ENCODE results near the gene ACKR1.

ACKR1 gene

DNA sequence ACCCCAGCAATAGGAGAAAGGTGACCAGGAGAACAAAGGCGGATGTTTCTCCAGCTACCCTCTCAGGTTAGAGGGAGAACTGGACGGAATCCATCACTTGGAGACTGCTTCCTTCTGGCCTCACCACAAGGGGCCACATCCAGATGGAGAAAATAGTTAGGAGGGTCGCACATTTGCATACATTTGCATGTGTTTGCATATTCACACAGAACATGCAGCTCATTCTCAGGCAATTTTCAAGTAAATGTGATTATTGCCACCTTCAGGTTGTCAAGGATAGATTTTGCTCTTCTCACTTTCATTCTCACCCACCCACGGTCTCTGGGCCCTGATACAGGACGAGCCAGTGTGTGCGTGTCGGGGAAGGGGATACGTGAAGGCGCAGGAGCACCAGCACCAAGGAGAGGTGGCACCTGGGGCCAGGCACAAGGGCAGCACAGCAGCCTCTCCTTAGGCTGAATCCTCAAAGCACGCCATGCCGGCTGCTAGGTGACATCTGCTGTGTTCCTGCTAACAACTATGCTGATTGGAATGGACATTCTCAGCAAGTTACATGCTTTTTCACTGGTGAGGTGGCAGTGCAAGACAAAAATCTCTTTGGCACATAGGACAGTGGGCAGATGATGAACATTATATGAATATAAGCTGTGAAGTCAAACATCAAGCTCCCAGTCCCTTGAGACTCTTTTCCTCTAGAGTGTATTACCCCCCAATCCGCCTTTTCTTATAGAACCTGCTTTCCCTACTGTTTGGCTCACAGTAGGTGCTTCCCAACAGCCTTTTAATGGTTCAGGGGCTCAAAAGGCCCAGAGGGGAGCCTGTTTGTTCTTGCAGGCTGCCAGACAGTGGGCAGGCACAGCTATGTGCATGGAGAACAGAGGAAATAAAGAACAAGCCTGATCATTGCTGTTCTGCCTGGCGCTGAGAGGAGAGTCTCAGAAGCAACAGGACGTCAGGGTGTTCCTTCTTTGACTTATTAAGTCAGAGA, 14.3 kb downstream of the ACKR1 start:
- Histone ChIP-seq H3K36me3 (ENCODE audit: control insufficient read depth in 1 of 2, insufficient read depth in 2 of 2, low read length in 2 of 2) (no peaks in the 10 kb centered on the region), H3K4me1 (ENCODE audit: control insufficient read depth in 1 of 2, insufficient read depth in 2 of 2, low read length in 2 of 2) (no peaks in the 10 kb centered on the region), H3K27me3 (ENCODE audit: control insufficient read depth in 1 of 2, insufficient read depth in 2 of 2, low read length in 2 of 2) (peaks cover 0 to 4% of the 10 kb centered on the region in 2 donors), H3K4me3 (ENCODE audit: low read depth in 1 of 2, low read length in 2 of 2) (no peak overlapping the region), H3K9ac (ENCODE audit: low read depth in 1 of 2, low read length in 2 of 2) (no peak overlapping the region), H3K9me3 (ENCODE audit: control insufficient read depth in 1 of 2, low read length in 2 of 2) (no peaks in the 10 kb centered on the region), H3K27ac (ENCODE audit: low read depth, low read length) (no peak overlapping the region)

DNA sequence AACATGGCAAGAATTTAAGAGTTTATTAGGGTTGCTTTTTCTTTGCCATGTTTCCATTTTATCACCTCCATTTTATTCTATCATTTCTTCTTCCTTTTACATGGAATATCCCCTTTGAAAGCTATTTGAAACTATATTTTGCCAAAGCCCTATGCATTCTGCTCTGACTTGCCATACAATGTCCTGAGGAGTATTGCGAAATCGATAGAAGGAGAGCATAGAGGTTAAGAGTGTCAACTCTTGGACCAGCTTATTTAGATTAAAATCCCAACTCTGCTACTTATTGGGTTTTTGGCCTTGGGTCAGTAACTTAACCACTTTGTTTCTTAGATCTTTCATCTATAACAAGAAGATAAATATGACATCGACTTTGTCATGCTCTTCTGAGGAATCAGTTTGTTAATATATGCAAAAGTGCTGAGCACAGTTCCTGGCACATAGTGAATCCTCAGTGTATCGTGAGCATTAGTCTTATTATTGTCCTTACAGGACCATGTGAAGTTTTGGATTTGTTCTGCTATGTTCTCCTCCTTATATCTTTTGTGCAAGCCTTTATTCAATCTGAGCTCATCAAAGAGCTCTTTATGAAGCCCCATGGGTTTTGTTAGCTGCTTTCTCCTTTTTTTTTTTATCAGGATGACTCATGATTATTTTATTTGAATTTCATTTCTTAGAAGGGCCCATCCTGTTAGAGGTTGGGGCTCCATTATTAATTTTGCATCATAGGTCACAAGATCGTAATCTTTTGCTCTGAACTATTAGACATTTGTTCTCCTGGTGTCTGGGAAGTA, 17.6 kb downstream of the ACKR1 start:
- Histone ChIP-seq H3K4me3 (ENCODE audit: low read depth in 1 of 2, low read length in 2 of 2) (no peak overlapping the region), H3K9me3 (ENCODE audit: control insufficient read depth in 1 of 2, low read length in 2 of 2) (no peaks in the 10 kb centered on the region), H3K4me1 (ENCODE audit: control insufficient read depth in 1 of 2, insufficient read depth in 2 of 2, low read length in 2 of 2) (no peaks in the 10 kb centered on the region), H3K36me3 (ENCODE audit: control insufficient read depth in 1 of 2, insufficient read depth in 2 of 2, low read length in 2 of 2) (no peaks in the 10 kb centered on the region), H3K27me3 (ENCODE audit: control insufficient read depth in 1 of 2, insufficient read depth in 2 of 2, low read length in 2 of 2) (no peaks in the 10 kb centered on the region), H3K9ac (ENCODE audit: low read depth in 1 of 2, low read length in 2 of 2) (no peak overlapping the region), H3K27ac (ENCODE audit: low read depth, low read length) (no peak overlapping the region)

DNA sequence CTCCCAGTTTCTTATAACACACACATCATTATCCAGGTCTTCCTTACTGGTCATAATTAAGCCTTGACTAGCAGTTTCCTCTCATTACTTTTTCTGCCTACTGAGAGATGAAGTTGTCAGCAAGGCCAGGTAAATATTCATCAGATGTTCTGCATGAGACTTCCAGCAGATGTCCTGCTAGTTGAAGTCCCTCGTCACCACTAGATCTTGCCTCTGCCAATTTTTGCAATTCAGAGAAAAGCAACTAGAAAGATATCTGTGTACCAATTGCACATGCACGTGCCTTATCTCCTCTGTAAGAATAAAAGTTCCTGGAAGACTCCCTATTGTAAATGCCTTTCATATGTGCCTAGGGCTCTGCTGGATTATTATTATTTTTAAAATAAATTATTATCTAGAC, 18.3 kb downstream of the ACKR1 start:
- Histone ChIP-seq H3K9me3 (ENCODE audit: control insufficient read depth in 1 of 2, low read length in 2 of 2) (no peaks in the 10 kb centered on the region), H3K9ac (ENCODE audit: low read depth in 1 of 2, low read length in 2 of 2) (no peak overlapping the region), H3K4me1 (ENCODE audit: control insufficient read depth in 1 of 2, insufficient read depth in 2 of 2, low read length in 2 of 2) (no peaks in the 10 kb centered on the region), H3K36me3 (ENCODE audit: control insufficient read depth in 1 of 2, insufficient read depth in 2 of 2, low read length in 2 of 2) (no peaks in the 10 kb centered on the region), H3K27ac (ENCODE audit: low read depth, low read length) (no peak overlapping the region), H3K27me3 (ENCODE audit: control insufficient read depth in 1 of 2, insufficient read depth in 2 of 2, low read length in 2 of 2) (no peaks in the 10 kb centered on the region), H3K4me3 (ENCODE audit: low read depth in 1 of 2, low read length in 2 of 2) (no peak overlapping the region)

DNA sequence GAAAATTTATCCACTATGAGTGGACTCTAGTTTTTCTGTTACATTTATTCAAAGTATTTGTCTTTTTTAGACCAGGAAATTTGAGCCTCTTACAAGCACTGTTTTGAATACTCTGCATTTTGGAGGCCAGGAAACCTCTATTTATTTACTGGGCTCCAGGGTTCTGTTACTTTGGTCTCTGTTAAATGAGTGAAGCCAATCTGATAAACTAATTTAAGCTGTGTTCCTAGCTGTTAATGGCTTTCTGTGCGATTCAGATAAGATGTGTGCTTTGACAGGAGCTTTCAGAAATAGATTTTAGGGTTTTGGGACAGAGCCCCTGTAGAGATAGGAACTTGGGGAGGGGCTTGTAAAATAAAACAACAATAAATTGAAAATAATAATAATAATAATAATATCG, 23.9 kb downstream of the ACKR1 start:
- Histone ChIP-seq H3K27me3 (ENCODE audit: control insufficient read depth in 1 of 2, insufficient read depth in 2 of 2, low read length in 2 of 2) (no peaks in the 10 kb centered on the region), H3K4me3 (ENCODE audit: low read depth in 1 of 2, low read length in 2 of 2) (no peak overlapping the region), H3K4me1 (ENCODE audit: control insufficient read depth in 1 of 2, insufficient read depth in 2 of 2, low read length in 2 of 2) (no peaks in the 10 kb centered on the region), H3K27ac (ENCODE audit: low read depth, low read length) (no peak overlapping the region), H3K9ac (ENCODE audit: low read depth in 1 of 2, low read length in 2 of 2) (no peak overlapping the region), H3K9me3 (ENCODE audit: control insufficient read depth in 1 of 2, low read length in 2 of 2) (no peaks in the 10 kb centered on the region), H3K36me3 (ENCODE audit: control insufficient read depth in 1 of 2, insufficient read depth in 2 of 2, low read length in 2 of 2) (no peaks in the 10 kb centered on the region)

DNA sequence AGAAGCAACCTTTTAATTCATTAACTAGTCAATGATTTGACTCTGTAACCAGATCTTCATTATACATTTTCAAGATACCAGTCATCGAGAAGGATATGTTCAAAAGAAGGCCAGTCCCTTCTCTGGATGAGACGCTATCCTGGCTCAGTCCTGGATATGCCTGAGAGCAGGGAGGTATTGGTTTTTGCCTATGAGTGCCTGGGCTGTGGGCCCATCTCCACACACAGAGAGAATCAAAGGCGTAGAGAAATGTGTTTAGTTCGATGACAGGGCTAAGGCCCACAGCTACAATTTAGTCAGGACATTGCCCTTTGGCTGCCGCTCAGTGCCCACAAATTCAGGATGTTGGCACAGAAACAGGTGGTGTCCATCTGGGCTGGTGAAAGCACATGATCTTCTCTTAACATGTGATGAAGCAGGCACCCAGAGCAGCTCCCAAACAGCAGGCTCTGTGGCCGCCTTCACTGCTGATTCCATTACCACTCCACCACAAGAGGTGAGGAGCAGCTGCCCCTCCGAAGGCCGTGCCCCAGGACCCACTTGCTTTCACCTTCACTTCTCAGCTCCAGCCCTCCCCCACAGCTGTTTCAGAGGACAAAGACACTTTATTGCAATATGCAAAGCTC, 24.7 kb downstream of the ACKR1 start:
- H3K9ac ChIP-seq (ENCODE audit: low read depth in 1 of 2, low read length in 2 of 2), result no peak overlapping the region
- no peak overlapping the region for H3K4me3 ChIP-seq (ENCODE audit: low read depth in 1 of 2, low read length in 2 of 2)
- H3K36me3 ChIP-seq (ENCODE audit: control insufficient read depth in 1 of 2, insufficient read depth in 2 of 2, low read length in 2 of 2), result no peaks in the 10 kb centered on the region
- no peak overlapping the region for H3K27ac ChIP-seq (ENCODE audit: low read depth, low read length)
- no peaks in the 10 kb centered on the region for H3K27me3 ChIP-seq (ENCODE audit: control insufficient read depth in 1 of 2, insufficient read depth in 2 of 2, low read length in 2 of 2)
- no peaks in the 10 kb centered on the region for H3K4me1 ChIP-seq (ENCODE audit: control insufficient read depth in 1 of 2, insufficient read depth in 2 of 2, low read length in 2 of 2)
- H3K9me3 ChIP-seq (ENCODE audit: control insufficient read depth in 1 of 2, low read length in 2 of 2), result no peaks in the 10 kb centered on the region

DNA sequence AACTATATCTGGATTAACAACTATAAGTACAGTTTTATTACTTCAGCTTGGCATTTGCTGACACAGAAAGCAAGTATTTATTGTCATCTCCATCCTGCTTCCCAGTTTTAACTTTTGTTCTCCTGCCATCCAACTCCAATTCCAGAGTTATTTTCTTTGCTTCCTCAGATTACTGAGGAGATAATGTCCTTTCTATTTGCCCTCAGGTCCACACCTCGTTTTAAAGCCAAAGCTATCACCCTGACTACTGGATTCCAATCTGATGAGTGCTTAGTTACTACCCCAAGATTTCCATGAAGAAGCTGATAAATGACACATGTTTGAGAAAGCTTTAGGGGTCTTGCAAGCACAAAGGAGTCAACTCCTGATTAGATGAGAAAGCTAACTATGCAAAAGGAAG, 25.2 kb downstream of the ACKR1 start:
- Histone ChIP-seq H3K27me3 (ENCODE audit: control insufficient read depth in 1 of 2, insufficient read depth in 2 of 2, low read length in 2 of 2) (no peaks in the 10 kb centered on the region), H3K9me3 (ENCODE audit: control insufficient read depth in 1 of 2, low read length in 2 of 2) (no peaks in the 10 kb centered on the region), H3K27ac (ENCODE audit: low read depth, low read length) (no peak overlapping the region), H3K36me3 (ENCODE audit: control insufficient read depth in 1 of 2, insufficient read depth in 2 of 2, low read length in 2 of 2) (no peaks in the 10 kb centered on the region), H3K4me1 (ENCODE audit: control insufficient read depth in 1 of 2, insufficient read depth in 2 of 2, low read length in 2 of 2) (no peaks in the 10 kb centered on the region), H3K9ac (ENCODE audit: low read depth in 1 of 2, low read length in 2 of 2) (no peak overlapping the region), H3K4me3 (ENCODE audit: low read depth in 1 of 2, low read length in 2 of 2) (no peak overlapping the region)

DNA sequence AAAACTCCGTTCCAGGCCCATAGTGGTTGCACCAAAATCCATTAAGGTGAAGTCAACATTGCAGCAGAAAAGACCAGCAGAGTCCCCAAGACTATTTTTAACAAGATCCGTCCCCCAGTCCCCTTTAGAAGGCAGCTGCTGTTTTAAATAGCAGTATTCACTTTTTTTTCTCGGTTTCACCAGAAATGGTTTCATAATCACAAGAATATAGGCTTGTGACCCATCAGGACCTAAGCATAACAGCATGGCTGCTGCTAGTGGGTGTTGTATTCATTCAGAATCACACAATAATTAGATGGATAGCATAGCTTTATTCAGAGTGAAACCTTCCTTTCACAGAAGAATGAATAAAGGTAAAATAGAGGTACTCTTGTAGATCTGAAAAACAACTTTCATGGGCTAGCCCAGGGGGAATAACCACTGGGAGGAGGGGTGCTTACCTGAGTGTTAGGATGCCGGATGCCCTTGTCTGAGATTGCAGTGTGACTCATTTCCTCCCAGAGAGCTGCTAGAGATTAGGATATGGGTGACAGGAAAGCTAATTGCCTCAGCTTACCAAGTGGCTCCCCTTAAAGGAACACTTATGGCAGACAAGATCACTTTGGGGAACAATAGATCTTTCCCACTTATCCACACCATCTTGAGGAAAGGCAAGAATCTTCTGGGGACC, 35.0 kb downstream of the ACKR1 start:
- Histone ChIP-seq H3K4me1 (ENCODE audit: control insufficient read depth in 1 of 2, insufficient read depth in 2 of 2, low read length in 2 of 2) (no peaks in the 10 kb centered on the region), H3K4me3 (ENCODE audit: low read depth in 1 of 2, low read length in 2 of 2) (no peak overlapping the region), H3K9ac (ENCODE audit: low read depth in 1 of 2, low read length in 2 of 2) (no peak overlapping the region), H3K9me3 (ENCODE audit: control insufficient read depth in 1 of 2, low read length in 2 of 2) (no peaks in the 10 kb centered on the region), H3K27me3 (ENCODE audit: control insufficient read depth in 1 of 2, insufficient read depth in 2 of 2, low read length in 2 of 2) (no peaks in the 10 kb centered on the region), H3K27ac (ENCODE audit: low read depth, low read length) (no peak overlapping the region), H3K36me3 (ENCODE audit: control insufficient read depth in 1 of 2, insufficient read depth in 2 of 2, low read length in 2 of 2) (no peaks in the 10 kb centered on the region)

DNA sequence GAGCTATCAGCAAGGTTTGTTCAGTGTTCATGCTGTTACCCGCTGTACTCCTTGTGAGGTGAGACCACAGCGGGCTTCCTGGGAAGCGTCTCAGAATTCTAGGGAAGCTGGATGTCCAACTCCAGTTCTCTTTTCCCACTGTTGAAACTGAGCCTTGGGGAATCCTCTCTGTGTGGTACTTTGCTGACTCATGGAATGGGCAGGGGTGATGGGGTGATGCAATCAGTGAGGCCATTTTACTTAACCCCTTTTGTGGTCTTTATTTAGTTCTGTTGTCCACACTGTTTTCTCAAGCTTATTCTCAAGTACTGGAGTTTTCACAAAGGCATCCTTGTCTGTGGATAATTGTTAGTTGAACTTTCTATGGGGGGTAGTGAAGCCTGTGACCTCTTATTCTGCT, 42.6 kb downstream of the ACKR1 start:
- H3K27me3 ChIP-seq (ENCODE audit: control insufficient read depth in 1 of 2, insufficient read depth in 2 of 2, low read length in 2 of 2), result no peaks in the 10 kb centered on the region
- H3K9ac ChIP-seq (ENCODE audit: low read depth in 1 of 2, low read length in 2 of 2), result no peak overlapping the region
- H3K4me3 ChIP-seq (ENCODE audit: low read depth in 1 of 2, low read length in 2 of 2), result no peak overlapping the region
- H3K36me3 ChIP-seq (ENCODE audit: control insufficient read depth in 1 of 2, insufficient read depth in 2 of 2, low read length in 2 of 2), result no peaks in the 10 kb centered on the region
- no peaks in the 10 kb centered on the region for H3K9me3 ChIP-seq (ENCODE audit: control insufficient read depth in 1 of 2, low read length in 2 of 2)
- no peak overlapping the region for H3K27ac ChIP-seq (ENCODE audit: low read depth, low read length)
- H3K4me1 ChIP-seq (ENCODE audit: control insufficient read depth in 1 of 2, insufficient read depth in 2 of 2, low read length in 2 of 2), result no peaks in the 10 kb centered on the region

DNA sequence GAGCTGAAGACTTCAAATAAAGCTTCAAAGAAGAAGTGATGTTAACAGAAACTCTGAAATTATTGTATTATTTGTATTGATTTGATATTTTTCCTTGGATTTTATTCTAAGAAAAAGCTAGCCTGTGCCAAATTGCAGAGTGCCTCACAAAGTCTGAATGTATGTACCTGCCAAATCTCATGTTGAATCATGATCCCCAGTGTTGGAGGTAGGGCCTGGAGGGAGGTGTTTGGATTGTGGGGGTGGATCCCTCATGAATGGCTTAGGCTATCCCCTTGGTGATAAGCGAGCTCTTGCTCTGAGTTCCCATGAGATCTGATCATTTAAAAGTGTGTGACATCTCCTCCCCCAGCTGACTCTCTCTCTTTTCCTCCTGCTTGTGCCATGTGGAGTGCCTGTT, 43.6 kb downstream of the ACKR1 start:
- Histone ChIP-seq H3K4me1 (ENCODE audit: control insufficient read depth in 1 of 2, insufficient read depth in 2 of 2, low read length in 2 of 2) (no peaks in the 10 kb centered on the region), H3K27me3 (ENCODE audit: control insufficient read depth in 1 of 2, insufficient read depth in 2 of 2, low read length in 2 of 2) (no peaks in the 10 kb centered on the region), H3K9me3 (ENCODE audit: control insufficient read depth in 1 of 2, low read length in 2 of 2) (no peaks in the 10 kb centered on the region), H3K4me3 (ENCODE audit: low read depth in 1 of 2, low read length in 2 of 2) (no peak overlapping the region), H3K27ac (ENCODE audit: low read depth, low read length) (no peak overlapping the region), H3K36me3 (ENCODE audit: control insufficient read depth in 1 of 2, insufficient read depth in 2 of 2, low read length in 2 of 2) (no peaks in the 10 kb centered on the region), H3K9ac (ENCODE audit: low read depth in 1 of 2, low read length in 2 of 2) (no peak overlapping the region)

Measured in duodenal mucosa (tissue), 2 donors.